ENCODE results near the gene NANS.
"Not testable (repeated sequence)": the region's sequence is repeated elsewhere in the genome, so short reads cannot be mapped to it uniquely, and the experiment has no call there.

Gene NANS

DNA sequence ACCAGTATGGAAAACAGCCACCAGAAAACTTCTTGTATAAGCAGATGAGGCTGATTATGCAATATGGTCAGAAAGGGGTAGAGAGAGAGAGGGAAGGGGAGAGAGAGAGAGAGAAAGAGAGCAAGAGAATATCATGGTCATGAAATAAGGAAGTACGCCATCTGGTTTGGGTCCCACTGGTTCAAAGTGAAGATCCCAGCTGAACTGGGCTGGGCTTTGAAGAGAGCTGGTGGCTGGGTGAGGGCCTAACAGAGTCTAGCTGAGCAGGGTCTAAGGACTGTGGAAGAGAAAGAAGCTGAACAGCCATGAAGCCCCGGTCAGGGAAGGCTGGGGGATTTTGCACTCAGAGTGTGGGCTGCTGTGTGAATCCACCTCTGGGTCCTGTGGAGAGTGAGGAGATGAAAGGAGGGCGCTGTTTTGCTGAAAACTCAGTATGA is 47.9 kb downstream of the NANS start:
- no peak for DNase-seq

GRCh38 chr9:98105006-98105405 is 48.5 kb downstream of the NANS start:
- DNase-seq: no peak

GRCh38 chr9:98107926-98108325 is 51.4 kb downstream of the NANS start:
- no peak for DNase-seq

DNA sequence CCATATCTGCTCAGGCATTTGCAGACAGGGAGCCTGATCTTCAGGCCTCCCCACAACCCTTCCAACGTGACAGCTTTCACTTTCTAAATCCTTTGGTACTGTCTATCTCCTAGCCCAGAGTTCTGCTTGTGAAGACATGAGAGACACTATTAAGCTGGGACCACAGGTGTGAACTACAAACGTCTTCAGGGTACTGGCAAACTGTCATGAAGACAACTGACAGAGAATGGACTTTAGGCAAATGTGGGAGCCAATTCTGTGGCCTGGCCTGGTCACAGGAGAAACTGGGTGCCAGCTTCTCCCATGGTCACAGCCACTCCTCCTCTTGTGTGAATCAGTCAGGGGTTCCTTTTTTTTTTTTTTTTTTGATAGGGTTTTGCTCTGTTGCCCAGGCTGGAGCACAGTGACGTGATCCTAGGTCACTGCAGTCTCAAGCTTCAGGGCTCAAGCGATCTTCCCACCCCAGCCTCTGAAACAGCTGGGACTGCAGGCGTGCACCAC is 52.0 kb downstream of the NANS start:
- DNase-seq: peak; percentile 26 to 31

DNA sequence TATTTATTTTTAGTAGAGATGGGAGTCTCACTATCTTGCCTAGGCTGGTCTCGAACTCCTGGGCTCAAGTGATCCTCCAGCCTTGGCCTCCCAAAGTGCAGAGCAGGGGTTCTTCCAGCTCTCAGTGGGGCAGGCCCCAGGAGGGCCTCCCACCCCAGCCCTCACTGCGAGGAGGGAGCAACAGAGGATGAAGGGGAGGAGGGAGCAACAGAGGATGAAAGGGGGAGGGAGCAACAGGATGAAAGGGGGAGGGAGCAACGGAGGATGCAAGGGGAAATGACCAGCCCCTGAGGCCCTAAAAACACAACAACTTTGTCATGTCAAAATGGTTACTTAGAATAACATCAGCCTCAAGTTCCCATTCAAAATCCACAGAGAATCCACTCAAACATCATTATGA is 52.5 kb downstream of the NANS start:
- no peak for DNase-seq

GRCh38 chr9:98117097-98117496 is 60.6 kb downstream of the NANS start:
- not testable (repeated sequence) for DNase-seq

DNA sequence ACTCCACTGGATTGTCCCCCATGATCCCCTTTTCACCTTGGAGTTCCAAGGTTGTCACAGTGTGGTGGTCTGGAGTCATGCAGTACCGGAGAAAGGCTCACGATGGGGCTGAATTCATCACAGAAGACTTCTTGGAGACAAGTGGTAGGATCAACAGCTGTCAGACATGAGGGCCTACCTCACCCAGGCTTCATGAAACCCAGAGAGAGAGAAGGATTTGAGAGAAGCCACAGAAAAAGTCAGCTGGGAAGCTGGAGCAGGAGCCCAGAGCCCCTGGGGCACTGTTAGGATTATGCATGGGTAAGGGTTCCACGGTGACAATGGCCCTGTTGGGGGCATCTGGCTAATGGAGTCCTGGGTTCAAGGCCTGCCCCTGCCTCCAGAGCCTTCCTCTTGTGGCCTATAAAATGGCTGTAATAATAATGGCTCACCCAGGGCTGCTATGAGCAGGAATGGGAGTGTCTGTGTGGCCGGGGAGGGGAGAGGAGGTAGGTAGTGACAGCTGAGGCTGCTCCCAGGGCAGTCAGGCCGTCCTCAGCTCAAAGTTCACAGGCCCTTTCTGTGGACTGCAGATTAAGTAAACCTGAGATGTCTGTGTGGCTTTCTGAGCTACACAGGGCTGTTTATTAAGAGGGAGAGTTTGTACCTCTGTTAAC is 61.6 kb downstream of the NANS start:
- peak; percentile 42 to 49 for DNase-seq

DNA sequence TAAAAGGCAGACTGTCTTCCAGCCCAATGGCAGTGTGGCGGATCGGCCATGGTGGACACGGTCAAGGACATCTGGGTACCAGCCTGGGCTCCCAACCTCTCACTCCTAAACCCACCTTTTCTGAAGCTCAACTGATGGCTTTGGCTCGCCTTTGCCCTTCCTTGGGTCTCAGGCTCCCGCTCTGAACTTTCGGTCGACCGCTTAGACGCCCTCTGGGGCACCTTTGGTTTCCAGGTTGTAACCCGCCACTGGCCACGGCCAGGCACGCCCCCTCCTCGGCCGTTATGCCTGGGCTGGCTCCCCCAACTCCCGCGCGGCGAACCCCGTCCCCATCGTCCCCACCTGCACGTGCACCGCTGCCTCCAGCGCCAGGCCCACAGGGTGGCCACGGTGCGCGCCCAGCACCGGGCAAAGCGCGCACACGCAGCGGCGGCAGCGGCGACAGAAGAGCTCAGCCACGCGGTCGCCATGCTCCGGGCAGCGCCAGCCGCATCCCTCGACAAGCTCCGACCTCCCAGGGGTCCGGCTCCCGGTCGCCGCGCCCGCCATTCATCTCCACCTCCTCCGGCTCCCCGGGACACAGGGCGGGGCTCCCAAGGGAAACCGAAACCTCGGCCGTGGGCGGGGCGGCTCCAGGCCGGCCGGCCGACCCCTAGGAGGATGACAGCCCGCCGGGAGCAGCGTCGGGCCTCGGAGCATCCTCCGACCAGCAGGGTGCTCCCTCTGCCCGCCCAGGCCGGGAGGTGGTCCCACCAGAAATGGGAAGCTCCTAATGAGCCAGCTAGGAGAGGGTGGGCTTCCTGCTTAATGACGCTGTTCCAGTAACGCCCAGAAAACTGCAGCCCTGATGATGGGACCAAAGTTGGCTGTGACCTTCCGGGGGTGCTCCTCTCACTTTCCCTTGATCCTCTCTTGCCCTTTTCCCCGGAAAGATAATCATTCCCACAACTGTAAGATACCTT is 62.4 kb downstream of the NANS start, which contains the start of gene TRIM14:
TRIM14 (minus strand) TSS at position 583 of the 962 bp plus-strand sequence; CDS start at position 549, 34 bp downstream.
- DNase-seq: peak; percentile 51 to 60

- DNase-seq: no peak
Measured at GRCh38 chr9:98120476-98120875, 63.9 kb downstream of the NANS start.

GRCh38 chr9:98121058-98121457 is 64.5 kb downstream of the NANS start:
- DNase-seq: no peak

DNA sequence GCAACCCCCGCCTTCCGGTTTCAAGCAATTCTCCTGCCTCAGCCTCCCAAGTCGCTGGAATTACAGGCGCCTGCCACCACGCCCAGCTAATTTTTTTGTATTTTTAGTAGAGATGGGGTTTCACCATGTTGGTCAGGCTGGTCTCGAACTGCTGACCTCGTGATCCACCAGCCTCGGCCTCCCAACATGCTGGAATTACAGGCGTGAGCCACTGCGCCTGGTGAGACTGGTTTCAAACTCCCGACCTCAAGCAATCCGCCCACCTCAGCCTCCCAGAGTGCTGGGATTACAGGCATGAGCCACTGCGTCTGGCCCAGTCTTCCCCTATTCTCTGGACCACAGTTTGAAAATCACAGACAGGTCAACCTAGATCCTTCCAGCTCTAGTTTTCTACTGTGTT is 67.6 kb downstream of the NANS start:
- DNase-seq: not testable (repeated sequence)

DNA sequence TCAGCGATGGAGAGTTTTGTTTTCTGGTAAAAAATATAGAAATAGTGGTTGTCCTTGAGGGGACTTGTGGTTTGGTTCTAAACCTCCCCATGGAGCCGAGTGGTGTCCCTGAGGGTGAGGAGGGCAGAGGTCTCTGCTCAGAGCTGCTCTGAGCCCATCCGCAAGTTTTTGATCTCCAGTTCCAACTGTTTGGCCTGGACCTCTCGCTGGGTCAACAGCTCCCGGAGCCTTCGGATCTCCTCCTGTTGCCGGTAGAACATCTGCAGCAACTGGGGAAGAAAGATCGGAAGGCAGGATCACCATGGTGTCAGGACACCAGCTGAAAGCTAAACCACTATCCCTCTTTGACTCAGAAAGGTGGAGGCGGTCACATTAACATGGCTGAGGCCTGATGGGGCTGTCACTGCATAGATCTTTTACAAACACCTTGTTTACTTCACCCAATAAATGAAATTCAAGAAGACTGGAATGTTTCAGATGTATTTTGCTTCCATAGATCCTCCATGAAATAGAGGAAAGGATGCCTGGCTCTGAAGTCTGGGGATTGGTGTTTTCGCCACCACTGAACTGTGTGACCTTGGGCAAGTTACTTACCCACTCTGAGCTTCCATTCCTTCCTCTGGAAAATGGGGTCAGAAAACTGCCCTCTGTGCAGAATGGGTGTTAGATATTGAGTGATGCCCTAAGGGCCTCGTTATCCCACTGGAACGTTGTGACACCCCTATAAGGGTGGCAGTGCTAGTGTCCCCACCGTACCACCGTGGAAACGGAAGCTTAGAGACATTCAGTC is 68.3 kb downstream of the NANS start:
- no peak for DNase-seq

DNA sequence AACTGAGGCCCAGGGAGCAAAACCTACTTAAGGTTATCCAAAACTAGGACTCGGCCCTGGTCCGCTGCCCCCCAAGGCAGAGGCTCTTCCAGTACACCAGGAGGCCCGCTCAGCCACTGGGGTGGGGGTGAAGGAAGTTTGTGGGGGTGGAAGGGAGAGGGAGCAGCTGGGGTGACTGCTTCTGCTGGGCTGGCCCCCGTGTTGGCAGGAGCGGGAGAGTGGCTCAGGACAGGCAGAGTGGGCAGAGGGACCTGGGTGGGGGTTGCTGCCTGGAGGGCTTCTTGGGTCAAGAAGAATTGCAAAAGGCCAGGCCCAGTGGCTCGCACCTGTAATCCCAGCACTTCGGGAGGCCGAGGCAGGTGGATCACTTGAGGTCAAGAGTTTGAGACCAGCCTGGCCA is 70.7 kb downstream of the NANS start:
- no peak for DNase-seq

GRCh38 chr9:98128316-98128715 is 71.8 kb downstream of the NANS start:
- no peak for DNase-seq

- DNase-seq: no peak
Measured at GRCh38 chr9:98129451-98129881, 72.9 kb downstream of the NANS start.

DNA sequence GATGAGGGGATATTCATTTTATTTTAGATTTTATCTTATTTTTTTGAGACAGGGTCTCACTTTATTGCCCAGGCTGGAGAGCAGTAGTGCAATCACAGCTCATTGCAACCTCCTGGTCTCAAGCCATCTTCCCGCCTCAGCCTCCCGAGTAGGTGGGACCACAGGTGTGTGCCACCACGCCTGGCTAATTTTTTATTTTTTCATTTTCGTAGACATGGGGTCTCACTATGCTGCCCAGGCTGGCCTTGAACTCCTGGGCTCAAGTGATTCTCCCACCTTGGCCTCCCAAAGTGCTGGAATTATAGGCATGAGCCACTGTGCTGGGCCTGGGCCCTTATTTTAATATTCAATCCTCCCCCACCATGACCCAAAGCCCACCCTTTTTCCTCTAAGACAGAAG is 73.5 kb downstream of the NANS start:
- not testable (repeated sequence) for DNase-seq

DNA sequence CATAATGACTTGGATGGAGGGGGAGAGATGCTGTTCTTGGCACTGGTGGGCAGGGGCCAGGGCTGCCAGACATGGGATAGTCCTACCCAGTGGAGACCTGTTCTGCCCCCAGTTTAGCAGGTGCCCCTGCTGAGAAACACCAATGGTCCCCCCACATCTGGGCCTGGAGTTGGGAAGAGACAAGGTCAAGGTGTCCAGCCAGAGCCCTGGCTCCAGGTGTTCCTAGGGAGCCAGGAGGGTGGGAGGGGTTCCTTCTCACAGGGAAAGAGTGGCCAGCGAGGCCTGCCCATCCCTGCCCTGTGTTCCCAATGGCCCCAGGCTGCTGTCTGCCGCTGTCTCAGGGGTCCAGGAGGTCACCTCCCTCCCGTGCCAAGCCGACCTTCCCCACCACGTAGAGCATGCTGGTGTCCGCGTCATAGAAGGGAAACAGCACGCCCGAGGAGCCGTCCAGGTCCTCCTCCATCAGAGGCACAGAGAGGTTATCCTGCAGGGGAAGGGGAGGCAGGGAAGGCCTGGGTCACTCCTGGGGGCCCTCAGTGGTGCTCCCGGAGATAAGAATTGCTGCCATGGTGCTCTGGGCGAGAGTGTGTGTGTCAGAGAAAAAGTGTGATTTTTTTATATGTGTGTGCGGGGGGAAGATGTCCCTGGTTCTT is 74.2 kb downstream of the NANS start:
- no peak for DNase-seq

DNA sequence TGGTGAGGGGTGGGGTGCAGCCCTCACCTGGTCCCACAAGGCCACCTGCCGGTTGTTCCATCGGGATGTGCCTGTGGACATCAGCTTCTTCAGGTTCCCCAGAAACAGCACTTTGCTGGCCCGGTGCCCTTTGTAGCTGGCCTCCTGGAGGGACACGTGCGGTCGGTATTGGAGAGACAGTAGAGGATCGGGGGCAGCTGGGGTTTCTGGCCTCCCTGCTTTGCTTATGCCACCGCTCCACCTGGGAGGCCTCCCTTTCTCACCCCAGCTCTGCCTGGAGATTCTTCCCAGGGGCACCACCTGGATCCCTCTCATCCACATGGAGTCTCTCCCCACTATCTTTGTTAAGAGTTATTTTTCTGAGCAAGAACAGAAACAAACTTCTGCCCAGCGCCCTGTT is 75.6 kb downstream of the NANS start:
- no peak for DNase-seq
